ENCODE results near the gene CATSPERB.
"Not testable (repeated sequence)": the region's sequence is repeated elsewhere in the genome, so short reads cannot be mapped to it uniquely, and the experiment has no call there.

CATSPERB gene

DNA sequence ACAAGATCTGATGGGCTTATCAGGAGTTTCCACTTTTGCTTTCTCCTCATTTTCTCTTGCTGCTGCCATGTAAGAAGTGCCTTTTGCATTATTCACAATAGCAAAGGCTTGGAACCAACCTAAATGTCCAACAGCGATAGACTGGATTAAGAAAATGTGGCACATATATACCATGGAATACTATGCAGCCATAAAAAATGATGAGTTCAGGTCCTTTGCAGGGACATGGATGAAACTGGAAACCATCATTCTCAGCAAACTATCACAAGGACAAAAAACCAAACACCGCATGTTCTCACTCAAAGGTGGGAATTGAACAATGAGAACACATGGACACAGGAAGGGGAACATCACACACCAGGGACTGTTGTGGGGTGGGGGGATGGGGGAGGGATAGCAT is 137.9 kb downstream of the CATSPERB start:
- no CpG with 5 or more reads among the region's 2 CpGs for WGBS (ENCODE audit: insufficient coverage)
- H3K27ac ChIP-seq (ENCODE audit: insufficient read depth in 1 of 2, low read depth in 1 of 2, low read length in 2 of 2, poor library complexity in 1 of 2, severe bottlenecking in 2 of 2); H3K4me1 ChIP-seq (ENCODE audit: control extremely low read depth in 1 of 4, control insufficient read depth in 4 of 4, insufficient read depth in 4 of 4, low read length in 3 of 4); H3K27me3 ChIP-seq (replicated peaks in 2 of 5; ENCODE audit: control insufficient read depth in 4 of 5, insufficient read depth in 5 of 5, low read length in 4 of 5); DNase-seq; CTCF ChIA-PET; H3K4me3 ChIP-seq (ENCODE audit: control insufficient read depth in 1 of 7, extremely low read depth in 1 of 7, insufficient read depth in 4 of 7, low read depth in 2 of 7, low read length in 6 of 7); H3K36me3 ChIP-seq (ENCODE audit: control insufficient read depth in 4 of 4, insufficient read depth in 4 of 4, low read length in 3 of 4); POLR2A ChIA-PET; H3K9me3 ChIP-seq (ENCODE audit: control extremely low read depth in 1 of 5, control insufficient read depth in 4 of 5, insufficient read depth in 2 of 5, low read depth in 1 of 5, low read length in 4 of 5): not testable (repeated sequence)

GRCh38 chr14:91586410-91586809 is 145.5 kb downstream of the CATSPERB start:
- Histone ChIP-seq H3K4me1 (ENCODE audit: control extremely low read depth in 1 of 4, control insufficient read depth in 4 of 4, insufficient read depth in 4 of 4, low read length in 3 of 4) (no peaks in the 10 kb centered on the region), H3K27me3 (replicated peaks in 2 of 5; ENCODE audit: control insufficient read depth in 4 of 5, insufficient read depth in 5 of 5, low read length in 4 of 5) (peaks cover 0 to 5% (median 2%) of the 10 kb centered on the region in 5 experiments), H3K27ac (ENCODE audit: insufficient read depth in 1 of 2, low read depth in 1 of 2, low read length in 2 of 2, poor library complexity in 1 of 2, severe bottlenecking in 2 of 2) (no peak overlapping the region), H3K9me3 (ENCODE audit: control extremely low read depth in 1 of 5, control insufficient read depth in 4 of 5, insufficient read depth in 2 of 5, low read depth in 1 of 5, low read length in 4 of 5) (peaks cover 0 to 18% (median 0%) of the 10 kb centered on the region in 5 experiments), H3K4me3 (ENCODE audit: control insufficient read depth in 1 of 7, extremely low read depth in 1 of 7, insufficient read depth in 4 of 7, low read depth in 2 of 7, low read length in 6 of 7) (no peak overlapping the region), H3K36me3 (ENCODE audit: control insufficient read depth in 4 of 4, insufficient read depth in 4 of 4, low read length in 3 of 4) (no peaks in the 10 kb centered on the region)
- ChIA-PET POLR2A (no interaction called here), CTCF (no interaction called here)
- no CpG with 5 or more reads among the region's 1 CpG for WGBS (ENCODE audit: insufficient coverage)
- no peak for DNase-seq

GRCh38 chr14:91585856-91586255 is 146.0 kb downstream of the CATSPERB start:
- Histone ChIP-seq H3K27me3 (replicated peaks in 2 of 5; ENCODE audit: control insufficient read depth in 4 of 5, insufficient read depth in 5 of 5, low read length in 4 of 5) (peaks cover 0 to 11% (median 6%) of the 10 kb centered on the region in 5 experiments), H3K4me1 (ENCODE audit: control extremely low read depth in 1 of 4, control insufficient read depth in 4 of 4, insufficient read depth in 4 of 4, low read length in 3 of 4) (no peaks in the 10 kb centered on the region), H3K27ac (ENCODE audit: insufficient read depth in 1 of 2, low read depth in 1 of 2, low read length in 2 of 2, poor library complexity in 1 of 2, severe bottlenecking in 2 of 2) (no peak overlapping the region), H3K9me3 (ENCODE audit: control extremely low read depth in 1 of 5, control insufficient read depth in 4 of 5, insufficient read depth in 2 of 5, low read depth in 1 of 5, low read length in 4 of 5) (peaks cover 0 to 20% (median 0%) of the 10 kb centered on the region in 5 experiments), H3K36me3 (ENCODE audit: control insufficient read depth in 4 of 4, insufficient read depth in 4 of 4, low read length in 3 of 4) (no peaks in the 10 kb centered on the region), H3K4me3 (ENCODE audit: control insufficient read depth in 1 of 7, extremely low read depth in 1 of 7, insufficient read depth in 4 of 7, low read depth in 2 of 7, low read length in 6 of 7) (no peak overlapping the region)
- ChIA-PET CTCF (no interaction called here), POLR2A (no interaction called here)
- DNase-seq: no peak

GRCh38 chr14:91582761-91583160 is 149.1 kb downstream of the CATSPERB start:
- H3K9me3 ChIP-seq (ENCODE audit: control extremely low read depth in 1 of 5, control insufficient read depth in 4 of 5, insufficient read depth in 2 of 5, low read depth in 1 of 5, low read length in 4 of 5): peaks cover 0 to 20% (median 1%) of the 10 kb centered on the region in 5 experiments
- H3K4me1 ChIP-seq (ENCODE audit: control extremely low read depth in 1 of 4, control insufficient read depth in 4 of 4, insufficient read depth in 4 of 4, low read length in 3 of 4): no peaks in the 10 kb centered on the region
- POLR2A ChIA-PET: no interaction called here
- peaks cover 0 to 19% (median 12%) of the 10 kb centered on the region in 5 experiments for H3K27me3 ChIP-seq (replicated peaks in 2 of 5; ENCODE audit: control insufficient read depth in 4 of 5, insufficient read depth in 5 of 5, low read length in 4 of 5)
- no peak overlapping the region for H3K4me3 ChIP-seq (ENCODE audit: control insufficient read depth in 1 of 7, extremely low read depth in 1 of 7, insufficient read depth in 4 of 7, low read depth in 2 of 7, low read length in 6 of 7)
- CTCF ChIA-PET: no interaction called here
- 100% methylated on average over 1 of the region's 3 CpGs for WGBS (ENCODE audit: insufficient coverage)
- no peak for DNase-seq
- H3K27ac ChIP-seq (ENCODE audit: insufficient read depth in 1 of 2, low read depth in 1 of 2, low read length in 2 of 2, poor library complexity in 1 of 2, severe bottlenecking in 2 of 2): no peak overlapping the region
- H3K36me3 ChIP-seq (ENCODE audit: control insufficient read depth in 4 of 4, insufficient read depth in 4 of 4, low read length in 3 of 4): no peaks in the 10 kb centered on the region

DNA sequence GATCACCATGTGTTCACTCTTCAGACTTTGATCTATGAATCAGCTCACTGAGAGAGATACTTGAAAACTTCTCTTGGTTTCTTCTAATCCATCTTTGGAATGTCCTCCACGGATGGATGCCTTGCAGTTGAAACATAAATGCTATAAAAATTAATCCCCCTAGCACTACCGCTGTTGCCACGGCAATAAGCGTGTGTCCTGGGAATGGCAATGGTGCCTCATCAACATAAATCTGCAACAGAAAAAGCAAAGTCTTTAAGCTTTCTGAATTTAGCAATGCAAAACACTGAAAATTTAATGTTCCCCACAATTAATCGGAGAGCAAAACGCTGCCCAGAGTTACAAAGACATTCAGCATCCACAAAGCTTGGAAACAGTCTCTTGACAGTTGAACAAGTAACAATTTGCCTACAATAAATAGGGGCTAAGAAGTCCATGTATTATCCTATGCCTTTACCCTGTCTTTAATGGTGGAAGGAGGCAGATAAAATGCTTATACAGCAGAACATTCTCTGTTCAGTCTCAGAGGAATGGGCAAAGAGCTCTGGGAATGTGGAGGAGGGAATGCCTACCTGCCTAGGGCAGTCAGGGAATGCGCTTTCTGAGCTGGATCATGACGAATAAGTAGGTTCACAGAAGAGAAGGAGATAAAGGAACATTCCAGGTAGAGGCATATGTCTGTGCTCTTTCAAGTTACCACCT is 150.9 kb downstream of the CATSPERB start:
- ChIA-PET POLR2A (no interaction called here), CTCF (no interaction called here)
- no peak overlapping the region for H3K27ac ChIP-seq (ENCODE audit: insufficient read depth in 1 of 2, low read depth in 1 of 2, low read length in 2 of 2, poor library complexity in 1 of 2, severe bottlenecking in 2 of 2)
- no peaks in the 10 kb centered on the region for H3K36me3 ChIP-seq (ENCODE audit: control insufficient read depth in 4 of 4, insufficient read depth in 4 of 4, low read length in 3 of 4)
- no peak overlapping the region for H3K4me3 ChIP-seq (ENCODE audit: control insufficient read depth in 1 of 7, extremely low read depth in 1 of 7, insufficient read depth in 4 of 7, low read depth in 2 of 7, low read length in 6 of 7)
- WGBS (ENCODE audit: insufficient coverage): 88% methylated on average over 6 of the region's 8 CpGs
- DNase-seq: no peak
- H3K27me3 ChIP-seq (replicated peaks in 2 of 5; ENCODE audit: control insufficient read depth in 4 of 5, insufficient read depth in 5 of 5, low read length in 4 of 5): peaks cover 0 to 19% (median 12%) of the 10 kb centered on the region in 5 experiments
- peaks cover 0 to 18% (median 3%) of the 10 kb centered on the region in 5 experiments for H3K9me3 ChIP-seq (ENCODE audit: control extremely low read depth in 1 of 5, control insufficient read depth in 4 of 5, insufficient read depth in 2 of 5, low read depth in 1 of 5, low read length in 4 of 5)
- H3K4me1 ChIP-seq (ENCODE audit: control extremely low read depth in 1 of 4, control insufficient read depth in 4 of 4, insufficient read depth in 4 of 4, low read length in 3 of 4): no peaks in the 10 kb centered on the region

DNA sequence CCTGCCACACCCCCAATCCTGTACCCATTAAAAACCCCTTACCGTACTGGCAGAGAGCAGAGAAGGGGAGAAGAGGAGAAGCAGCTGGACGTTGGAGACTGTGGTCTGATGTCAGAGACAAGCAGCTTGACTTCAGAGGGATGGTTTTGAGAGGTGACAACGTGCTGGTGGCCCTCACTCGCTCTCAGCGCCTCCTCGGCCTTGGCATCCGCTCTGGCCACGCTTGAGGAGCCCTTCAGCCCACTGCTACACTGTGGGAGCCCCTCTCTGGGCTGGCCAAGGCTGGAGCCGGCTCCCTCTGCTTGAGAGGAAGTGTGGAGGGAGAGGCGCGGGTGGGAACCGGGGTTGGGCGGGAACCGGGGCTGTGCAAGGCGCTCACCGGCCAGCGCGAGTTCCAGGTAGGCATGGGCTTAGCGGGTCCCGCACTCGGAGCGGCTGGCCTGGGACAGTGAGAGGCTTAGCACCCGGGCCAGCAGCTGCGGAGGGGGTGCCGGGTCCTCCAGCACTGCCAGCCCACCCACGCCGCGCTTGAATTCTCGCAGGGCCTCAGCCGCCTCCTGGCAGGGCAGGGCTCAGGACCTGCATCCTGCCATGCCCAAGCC is 154.2 kb downstream of the CATSPERB start:
- H3K27me3 ChIP-seq (replicated peaks in 2 of 5; ENCODE audit: control insufficient read depth in 4 of 5, insufficient read depth in 5 of 5, low read length in 4 of 5): peaks cover 0 to 46% (median 21%) of the 10 kb centered on the region in 5 experiments
- ChIA-PET POLR2A (no interaction called here), CTCF (no interaction called here)
- H3K4me1 ChIP-seq (ENCODE audit: control extremely low read depth in 1 of 4, control insufficient read depth in 4 of 4, insufficient read depth in 4 of 4, low read length in 3 of 4): peaks cover 0 to 13% (median 10%) of the 10 kb centered on the region in 4 experiments
- no peaks in the 10 kb centered on the region for H3K36me3 ChIP-seq (ENCODE audit: control insufficient read depth in 4 of 4, insufficient read depth in 4 of 4, low read length in 3 of 4)
- 97% methylated on average over 24 of the region's 30 CpGs for WGBS (ENCODE audit: insufficient coverage)
- H3K9me3 ChIP-seq (ENCODE audit: control extremely low read depth in 1 of 5, control insufficient read depth in 4 of 5, insufficient read depth in 2 of 5, low read depth in 1 of 5, low read length in 4 of 5): peaks cover 0 to 4% (median 2%) of the 10 kb centered on the region in 5 experiments
- H3K27ac ChIP-seq (ENCODE audit: insufficient read depth in 1 of 2, low read depth in 1 of 2, low read length in 2 of 2, poor library complexity in 1 of 2, severe bottlenecking in 2 of 2): no peak overlapping the region
- H3K4me3 ChIP-seq (ENCODE audit: control insufficient read depth in 1 of 7, extremely low read depth in 1 of 7, insufficient read depth in 4 of 7, low read depth in 2 of 7, low read length in 6 of 7): no peak overlapping the region
- no peak for DNase-seq

DNA sequence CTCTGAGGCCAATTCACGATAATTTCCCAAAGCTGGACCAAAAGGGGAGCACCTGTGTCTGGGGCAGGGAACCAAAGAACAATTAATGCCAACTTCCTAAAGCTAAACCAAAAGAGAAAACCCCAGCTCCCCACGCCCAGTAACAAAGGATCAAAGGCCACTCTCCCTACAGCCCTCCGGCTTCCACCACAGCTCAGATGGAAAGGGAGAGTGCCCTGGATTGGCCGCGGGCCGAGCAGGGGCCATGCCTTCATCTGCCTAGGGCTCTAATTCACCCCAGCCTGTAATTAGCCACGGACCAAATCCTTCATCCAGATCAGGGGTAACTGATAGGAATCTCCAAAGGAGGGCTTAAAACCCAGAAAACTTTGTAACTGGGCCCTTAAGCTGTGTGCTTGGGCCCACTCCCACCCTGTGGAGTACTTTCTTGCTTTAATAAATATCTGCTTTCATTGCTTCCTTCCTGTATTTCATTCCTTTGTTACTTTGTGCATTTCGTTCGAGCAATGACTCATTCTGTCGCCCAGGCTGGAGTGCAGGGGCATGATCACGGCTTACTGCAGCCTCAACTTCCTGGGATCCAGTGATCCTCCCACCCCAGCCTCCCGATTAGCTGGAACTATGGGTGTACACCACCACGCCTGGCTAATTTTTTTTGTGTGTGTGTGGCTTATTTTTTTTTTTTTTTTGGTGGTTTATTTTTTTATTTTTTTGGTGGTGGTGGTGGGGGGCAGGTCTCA is 156.2 kb downstream of the CATSPERB start:
- ChIA-PET POLR2A (interaction anchor here (0.6 to 0.7 kb wide), 2 partner anchors 10 to 44 kb away, joined by 3 read pairs; no protein-coding TSS in a partner anchor), CTCF (interaction anchor here (2.0 kb wide), 1 partner anchor 9 kb away, joined by 4 read pairs; no protein-coding TSS in a partner anchor)
- Histone ChIP-seq H3K4me1 (ENCODE audit: control extremely low read depth in 1 of 4, control insufficient read depth in 4 of 4, insufficient read depth in 4 of 4, low read length in 3 of 4) (peaks cover 0 to 13% (median 10%) of the 10 kb centered on the region in 4 experiments), H3K9me3 (ENCODE audit: control extremely low read depth in 1 of 5, control insufficient read depth in 4 of 5, insufficient read depth in 2 of 5, low read depth in 1 of 5, low read length in 4 of 5) (peaks cover 0 to 4% (median 0%) of the 10 kb centered on the region in 5 experiments), H3K27ac (ENCODE audit: insufficient read depth in 1 of 2, low read depth in 1 of 2, low read length in 2 of 2, poor library complexity in 1 of 2, severe bottlenecking in 2 of 2) (no peak overlapping the region), H3K27me3 (replicated peaks in 2 of 5; ENCODE audit: control insufficient read depth in 4 of 5, insufficient read depth in 5 of 5, low read length in 4 of 5) (peaks cover 0 to 35% (median 16%) of the 10 kb centered on the region in 5 experiments), H3K36me3 (ENCODE audit: control insufficient read depth in 4 of 4, insufficient read depth in 4 of 4, low read length in 3 of 4) (no peaks in the 10 kb centered on the region), H3K4me3 (ENCODE audit: control insufficient read depth in 1 of 7, extremely low read depth in 1 of 7, insufficient read depth in 4 of 7, low read depth in 2 of 7, low read length in 6 of 7) (no peak overlapping the region)
- DNase-seq: peak in 1 of 3 donors; percentile 36
- 51% methylated on average over 10 of the region's 13 CpGs for WGBS (ENCODE audit: insufficient coverage)
